Astrocyte of the spinal cord (primary cell): ENCODE measurements around the gene OR8G1.
"Not testable (repeated sequence)": the region's sequence is repeated elsewhere in the genome, so short reads cannot be mapped to it uniquely, and the experiment has no call there.

Experiments
- DNase-seq: peaks from one replicate; pipeline ENCODE4 v3.0.0; 2011; ENCODE audit warnings: low read depth, low spot score
- H3K4me3 ChIP-seq: 2 replicates; pipeline ENCODE4 v1.5.1; 2011; ENCODE audit warnings: low read depth, mild to moderate bottlenecking, low read length, moderate library complexity
- in situ Hi-C: cut with HindIII; loops from 2 replicates; pipeline ENCODE4 v1.10.0; 2017; ENCODE audit warnings: low sequenced_read_pairs
- TF ChIP-seq, protein P1 (sequence below): IDR thresholded peaks from 2 replicates; pipeline ENCODE4 v1.5.1; 2012; ENCODE audit warnings: low read depth, mild to moderate bottlenecking, low read length, inconsistent platforms

The OR8G1 gene

GRCh38 chr11:124209824-124210357 lies 31.0 kb upstream of the OR8G1 start:
- DNase-seq: no peak
- no peak overlapping the region for H3K4me3 ChIP-seq
- in situ Hi-C loops: no loop called here
- TF ChIP-seq, protein P1, sequence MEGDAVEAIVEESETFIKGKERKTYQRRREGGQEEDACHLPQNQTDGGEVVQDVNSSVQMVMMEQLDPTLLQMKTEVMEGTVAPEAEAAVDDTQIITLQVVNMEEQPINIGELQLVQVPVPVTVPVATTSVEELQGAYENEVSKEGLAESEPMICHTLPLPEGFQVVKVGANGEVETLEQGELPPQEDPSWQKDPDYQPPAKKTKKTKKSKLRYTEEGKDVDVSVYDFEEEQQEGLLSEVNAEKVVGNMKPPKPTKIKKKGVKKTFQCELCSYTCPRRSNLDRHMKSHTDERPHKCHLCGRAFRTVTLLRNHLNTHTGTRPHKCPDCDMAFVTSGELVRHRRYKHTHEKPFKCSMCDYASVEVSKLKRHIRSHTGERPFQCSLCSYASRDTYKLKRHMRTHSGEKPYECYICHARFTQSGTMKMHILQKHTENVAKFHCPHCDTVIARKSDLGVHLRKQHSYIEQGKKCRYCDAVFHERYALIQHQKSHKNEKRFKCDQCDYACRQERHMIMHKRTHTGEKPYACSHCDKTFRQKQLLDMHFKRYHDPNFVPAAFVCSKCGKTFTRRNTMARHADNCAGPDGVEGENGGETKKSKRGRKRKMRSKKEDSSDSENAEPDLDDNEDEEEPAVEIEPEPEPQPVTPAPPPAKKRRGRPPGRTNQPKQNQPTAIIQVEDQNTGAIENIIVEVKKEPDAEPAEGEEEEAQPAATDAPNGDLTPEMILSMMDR: no peak

- TF ChIP-seq, protein P1: no peak
- in situ Hi-C loops: no loop called here
- DNase-seq: no peak
- no peak overlapping the region for H3K4me3 ChIP-seq
Measured at GRCh38 chr11:124210421-124210820, 30.5 kb upstream of the OR8G1 start.

GRCh38 chr11:124211321-124211720 lies 29.6 kb upstream of the OR8G1 start:
- no peak for DNase-seq
- in situ Hi-C loops: no loop called here
- TF ChIP-seq, protein P1: no peak
- no peak overlapping the region for H3K4me3 ChIP-seq

DNA sequence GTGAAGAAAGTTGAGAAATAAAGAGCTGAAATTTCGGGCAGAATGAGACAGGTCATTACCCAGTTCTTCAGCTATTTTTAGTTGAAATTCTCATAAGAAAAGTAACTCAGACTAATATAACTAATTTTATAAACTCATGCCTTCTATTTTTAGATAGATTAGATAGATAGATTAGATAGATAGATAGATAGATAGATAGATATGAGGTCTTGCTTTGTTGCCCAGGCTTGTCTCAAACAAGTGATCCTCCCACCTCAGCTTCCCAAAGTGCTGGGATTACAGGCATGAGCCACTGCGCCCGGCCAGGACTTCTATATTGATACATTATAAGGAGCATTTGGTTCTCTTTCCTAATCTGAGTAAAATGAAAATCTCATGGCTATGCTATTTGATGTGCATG lies 26.9 kb upstream of the OR8G1 start:
- H3K4me3 ChIP-seq: no peak overlapping the region
- DNase-seq: no peak
- in situ Hi-C loops: no loop called here
- TF ChIP-seq, protein P1: no peak

- in situ Hi-C loops: no loop called here
- TF ChIP-seq, protein P1: no peak
- no peak for DNase-seq
- H3K4me3 ChIP-seq: no peak overlapping the region
Measured at GRCh38 chr11:124219126-124219525, 21.8 kb upstream of the OR8G1 start.

DNA sequence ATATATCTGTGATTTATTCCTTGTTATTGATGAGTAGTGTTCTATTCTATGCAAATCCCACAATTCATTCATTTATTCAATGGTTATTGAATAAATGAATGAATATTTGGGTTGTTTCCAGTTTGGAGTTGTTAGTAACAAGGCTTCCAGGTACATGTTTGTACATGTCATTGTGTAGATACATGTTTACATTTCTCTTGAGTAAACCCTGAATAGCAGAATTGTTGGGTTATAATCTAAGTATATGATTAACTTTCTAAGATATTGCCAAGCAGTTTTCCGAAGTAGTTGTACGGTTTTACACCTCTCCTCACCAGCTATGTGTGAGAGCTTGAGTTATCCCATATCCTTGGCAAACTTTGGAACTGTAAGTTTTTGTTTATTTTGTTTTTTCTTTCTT lies 18.5 kb upstream of the OR8G1 start:
- TF ChIP-seq, protein P1: no peak
- no peak overlapping the region for H3K4me3 ChIP-seq
- in situ Hi-C loops: no loop called here
- no peak for DNase-seq

DNA sequence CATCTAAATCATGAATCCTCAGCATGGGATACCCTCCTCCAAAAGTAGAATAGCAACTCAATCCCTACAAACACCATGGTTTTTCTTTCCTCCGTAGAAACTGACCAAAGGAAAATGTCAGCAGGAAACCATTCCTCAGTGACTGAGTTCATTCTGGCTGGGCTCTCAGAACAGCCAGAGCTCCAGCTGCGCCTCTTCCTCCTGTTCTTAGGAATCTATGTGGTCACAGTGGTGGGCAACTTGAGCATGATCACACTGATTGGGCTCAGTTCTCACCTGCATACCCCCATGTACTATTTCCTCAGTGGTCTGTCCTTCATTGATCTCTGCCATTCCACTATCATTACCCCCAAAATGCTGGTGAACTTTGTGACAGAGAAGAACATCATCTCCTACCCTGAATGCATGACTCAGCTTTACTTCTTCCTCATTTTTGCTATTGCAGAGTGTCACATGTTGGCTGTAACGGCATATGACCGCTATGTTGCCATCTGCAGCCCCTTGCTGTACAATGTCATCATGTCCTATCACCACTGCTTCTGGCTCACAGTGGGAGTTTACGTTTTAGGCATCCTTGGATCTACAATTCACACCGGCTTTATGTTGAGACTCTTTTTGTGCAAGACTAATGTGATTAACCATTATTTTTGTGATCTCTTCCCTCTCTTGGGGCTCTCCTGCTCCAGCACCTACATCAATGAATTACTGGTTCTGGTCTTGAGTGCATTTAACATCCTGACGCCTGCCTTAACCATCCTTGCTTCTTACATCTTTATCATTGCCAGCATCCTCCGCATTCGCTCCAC lies 16.1 kb upstream of the OR8G1 start:
- DNase-seq, in situ Hi-C loops: not testable (repeated sequence)

More for the DNA sequence above, 16.1 kb upstream of the OR8G1 start:
- H3K4me3 ChIP-seq: not testable (repeated sequence)
